RWPE1 (cell line): ENCODE results near the gene GSK3B.

ENCODE experiments used
- CTCF ChIA-PET: fragments of 350-600 bp; sonication (Branson Sonifier 250); formaldehyde crosslinking; extraction: SDS; loops from one replicate; lab custom pipeline; 2021; lab: Yijun Ruan, JAX
- POLR2A ChIA-PET: fragments of 400-600 bp; formaldehyde crosslinking; extraction: SDS; loops from one replicate; lab custom pipeline; 2020; ENCODE audit warnings: antibody characterized with exemption; ENCODE audit not compliant: low non-redundant PET; lab: Yijun Ruan, JAX
- DNase-seq: peaks from one replicate; pipeline ENCODE4 v3.0.0; 2012; ENCODE audit warnings: low spot score
- H3K27ac ChIP-seq: fragments of 450-650 bp; 2 replicates; pipeline ENCODE4 v1.5.1; 2017
- CTCF ChIP-seq: fragments of 450-650 bp; conservative IDR thresholded peaks from 2 replicates; pipeline ENCODE4 v1.5.1; 2017; ENCODE audit warnings: low read depth, mild to moderate bottlenecking

GSK3B gene

GRCh38 chr3:120093911-120094775 is at the start of gene GSK3B:
TSS of gene GSK3B (minus strand) at chr3:120094447. CDS start at chr3:120093434, 1,013 bp downstream.
- no peak for TF ChIP-seq CTCF
- POLR2A ChIA-PET: interaction anchor here (0.6 to 3.3 kb wide), 5 partner anchors 20 to 88 kb away, joined by 3 to 23 read pairs (median 6); no protein-coding TSS in a partner anchor
- DNase-seq: peak; percentile 44
- CTCF ChIA-PET: interaction anchor here (0.5 to 0.9 kb wide), 3 partner anchors 52 to 189 kb away, joined by 3 to 4 read pairs (median 3); no protein-coding TSS in a partner anchor
- peak within 1 kb of the TSS; percentile 100 for H3K27ac ChIP-seq

GRCh38 chr3:120143676-120144075 is 49.4 kb upstream of the GSK3B start:
- CTCF ChIA-PET: no interaction called here
- POLR2A ChIA-PET: no interaction called here
- DNase-seq: no peak
- TF ChIP-seq CTCF: no peak
- H3K27ac ChIP-seq: peak overlapping the region; percentile 99

- no peak for DNase-seq
- TF ChIP-seq CTCF: no peak
- H3K27ac ChIP-seq: no peak overlapping the region
- ChIA-PET POLR2A (no interaction called here), CTCF (interaction anchor here (0.8 kb wide), 1 partner anchor 98 kb away, joined by 7 read pairs; no protein-coding TSS in a partner anchor)
Measured at GRCh38 chr3:120142236-120142635, 48.0 kb upstream of the GSK3B start.

- no peak for TF ChIP-seq CTCF
- CTCF ChIA-PET: no interaction called here
- H3K27ac ChIP-seq: peak overlapping the region; percentile 26
- POLR2A ChIA-PET: no interaction called here
- no peak for DNase-seq
Measured at GRCh38 chr3:120140098-120140742, 46.0 kb upstream of the GSK3B start.

GRCh38 chr3:120139140-120139539 is 44.9 kb upstream of the GSK3B start:
- ChIA-PET POLR2A (no interaction called here), CTCF (no interaction called here)
- DNase-seq: no peak
- H3K27ac ChIP-seq: 0 out of 2 replicates have a peak overlapping the region, but pooled peaks have one; percentile 24
- no peak for TF ChIP-seq CTCF

- TF ChIP-seq CTCF: no peak
- CTCF ChIA-PET: no interaction called here
- H3K27ac ChIP-seq: no peak overlapping the region
- POLR2A ChIA-PET: no interaction called here
- no peak for DNase-seq
Measured at GRCh38 chr3:120137548-120137947, 43.3 kb upstream of the GSK3B start.
